Measurements from ENCODE around the gene SYNE2. TPM values are rescaled to one million over a fixed set of nuclear protein-coding genes. Genes with fewer than 3 reads are reported as not detected.
A peak's percentile ranks its signal among the peaks of the same experiment; 100 is the strongest.

The SYNE2 gene
- total RNA-seq, 4 donors from 2014 or later, result 314 to 379 (median 342) TPM

DNA sequence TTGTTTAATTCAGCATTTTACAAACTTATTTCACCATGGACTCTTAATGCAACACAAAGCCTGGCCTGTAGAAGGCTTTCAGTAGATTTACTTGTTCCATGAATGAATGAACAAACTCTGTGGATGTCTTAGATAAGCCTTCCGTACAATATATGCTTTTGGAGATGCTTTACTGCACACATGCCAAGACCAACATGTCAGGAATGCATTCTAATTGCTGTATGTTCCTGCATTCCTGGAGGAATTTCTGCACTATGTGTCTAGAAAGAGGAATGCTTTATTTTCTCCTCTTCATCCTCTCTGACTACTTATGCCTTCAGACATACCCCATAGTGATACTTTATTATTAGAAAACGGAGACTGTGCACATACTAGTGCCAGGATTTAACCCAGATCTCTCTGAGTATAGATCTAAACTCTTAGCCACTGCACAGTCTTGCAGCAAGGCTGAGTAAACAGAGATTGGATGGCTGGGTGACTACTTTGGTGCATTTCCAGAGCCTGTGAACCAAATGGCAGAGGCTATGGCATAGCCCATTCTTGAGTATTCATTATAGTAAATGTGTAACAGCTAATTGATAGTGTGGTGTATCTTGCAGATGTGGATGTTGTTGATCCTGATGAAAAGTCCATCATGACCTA is 108.2 kb downstream of the SYNE2 start:
- intact Hi-C loops (cut with DNase I), result loop anchor here (10.0 kb wide), 1 partner anchor 106 kb away; the partner anchor contains the start of gene SYNE2
- no peak overlapping the region for H3K4me3 ChIP-seq (replicated peaks in 1 of 3)
- no peak for DNase-seq
- H3K36me3 ChIP-seq, result peaks cover 0 to 8% of the 10 kb centered on the region in 2 donors
- H3K27ac ChIP-seq, result peak overlapping the region in 1 of 3 donors; percentile 23
- TF ChIP-seq POLR2A (IDR thresholded peaks at IDR 0.05), result no peak
- TF ChIP-seq, protein P1, sequence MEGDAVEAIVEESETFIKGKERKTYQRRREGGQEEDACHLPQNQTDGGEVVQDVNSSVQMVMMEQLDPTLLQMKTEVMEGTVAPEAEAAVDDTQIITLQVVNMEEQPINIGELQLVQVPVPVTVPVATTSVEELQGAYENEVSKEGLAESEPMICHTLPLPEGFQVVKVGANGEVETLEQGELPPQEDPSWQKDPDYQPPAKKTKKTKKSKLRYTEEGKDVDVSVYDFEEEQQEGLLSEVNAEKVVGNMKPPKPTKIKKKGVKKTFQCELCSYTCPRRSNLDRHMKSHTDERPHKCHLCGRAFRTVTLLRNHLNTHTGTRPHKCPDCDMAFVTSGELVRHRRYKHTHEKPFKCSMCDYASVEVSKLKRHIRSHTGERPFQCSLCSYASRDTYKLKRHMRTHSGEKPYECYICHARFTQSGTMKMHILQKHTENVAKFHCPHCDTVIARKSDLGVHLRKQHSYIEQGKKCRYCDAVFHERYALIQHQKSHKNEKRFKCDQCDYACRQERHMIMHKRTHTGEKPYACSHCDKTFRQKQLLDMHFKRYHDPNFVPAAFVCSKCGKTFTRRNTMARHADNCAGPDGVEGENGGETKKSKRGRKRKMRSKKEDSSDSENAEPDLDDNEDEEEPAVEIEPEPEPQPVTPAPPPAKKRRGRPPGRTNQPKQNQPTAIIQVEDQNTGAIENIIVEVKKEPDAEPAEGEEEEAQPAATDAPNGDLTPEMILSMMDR (IDR thresholded peaks at IDR 0.05), result no peak
- peaks cover 12 to 14% of the 10 kb centered on the region in 2 donors for H3K4me1 ChIP-seq
- no peaks in the 10 kb centered on the region for H3K27me3 ChIP-seq
- H3K9me3 ChIP-seq, result no peaks in the 10 kb centered on the region
- 67 to 75% methylated on average over 2 of the region's 2 CpGs for WGBS, 2 donors

DNA sequence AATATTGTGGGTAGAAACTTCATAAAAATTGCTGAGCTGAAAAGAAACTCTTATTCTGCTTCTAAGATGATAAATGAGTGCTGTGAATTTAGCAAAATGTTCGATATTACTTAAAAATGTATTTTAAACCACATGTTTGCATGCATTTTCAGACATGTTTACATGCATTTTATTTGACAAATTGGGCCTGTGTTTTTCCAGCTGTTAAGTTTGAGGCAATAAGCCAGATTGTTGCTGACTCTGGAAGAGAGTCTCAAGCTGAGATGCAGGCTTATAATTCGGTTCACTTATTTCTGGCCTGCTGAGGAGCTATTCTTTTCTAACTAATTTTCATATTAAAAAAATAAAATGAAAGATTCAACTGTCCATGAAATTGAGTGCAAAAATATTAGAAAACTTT is 110.1 kb downstream of the SYNE2 start:
- H3K27me3 ChIP-seq, result no peaks in the 10 kb centered on the region
- peak overlapping the region; percentile 45 to 66 (median 56) for H3K27ac ChIP-seq
- H3K4me1 ChIP-seq, result peaks cover 12 to 14% of the 10 kb centered on the region in 2 donors
- intact Hi-C loops (cut with DNase I), result loop anchor here (10.0 kb wide), 1 partner anchor 108 kb away; the partner anchor contains the start of gene SYNE2
- H3K36me3 ChIP-seq, result peaks cover 3 to 4% of the 10 kb centered on the region in 2 donors
- TF ChIP-seq, protein P1 (IDR thresholded peaks at IDR 0.05), result no peak
- no peak overlapping the region for H3K4me3 ChIP-seq (replicated peaks in 1 of 3)
- DNase-seq, result no peak
- no peaks in the 10 kb centered on the region for H3K9me3 ChIP-seq
- 53 to 59% methylated on average over 2 of the region's 2 CpGs for WGBS, 2 donors

DNA sequence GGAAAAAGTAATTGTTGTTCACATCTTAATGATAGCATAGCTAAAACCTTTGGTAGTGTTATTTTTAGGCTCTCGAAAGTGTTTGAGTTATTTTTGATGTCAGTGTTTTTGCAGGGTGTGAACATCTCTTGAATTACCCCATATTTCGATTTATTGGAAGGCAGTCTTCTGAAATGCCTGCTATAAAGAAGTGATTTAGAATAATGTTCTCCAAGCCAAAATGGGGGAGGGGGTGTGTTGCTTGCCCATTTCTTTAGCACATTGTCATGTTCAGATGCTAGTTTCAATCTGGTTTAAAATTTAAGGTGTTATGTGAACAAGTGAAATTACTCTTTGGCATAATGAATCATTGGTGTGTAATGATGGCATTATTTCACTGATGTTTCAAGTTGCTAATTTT is 110.6 kb downstream of the SYNE2 start:
- intact Hi-C loops (cut with DNase I), result loop anchor here (10.0 kb wide), 1 partner anchor 109 kb away; the partner anchor contains the start of gene SYNE2

DNA sequence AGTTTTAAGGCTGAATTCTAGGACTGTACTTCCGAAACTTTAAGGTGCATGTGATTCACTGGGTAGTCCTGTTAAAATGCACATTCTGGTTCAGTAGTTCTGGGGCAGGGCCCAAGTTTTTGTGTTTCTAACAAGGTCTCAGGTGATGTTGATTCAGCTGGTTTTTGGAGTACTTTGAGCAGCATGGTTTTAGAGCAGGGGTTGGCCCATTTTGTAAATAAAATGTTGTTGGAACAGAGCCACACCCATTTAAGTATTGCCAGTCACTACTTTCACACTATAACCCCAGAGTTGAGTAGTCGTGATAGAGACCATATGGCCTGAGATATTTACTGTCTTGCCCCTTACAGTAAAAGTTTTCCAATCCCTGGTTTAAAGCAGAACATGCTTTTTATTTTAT is 111.3 kb downstream of the SYNE2 start:
- no peak for TF ChIP-seq POLR2A (IDR thresholded peaks at IDR 0.05)
- TF ChIP-seq, protein P1 (IDR thresholded peaks at IDR 0.05), result no peak
- Histone ChIP-seq H3K27ac (peak overlapping the region; percentile 56 to 66 (median 57)), H3K27me3 (no peaks in the 10 kb centered on the region), H3K4me3 (replicated peaks in 1 of 3) (no peak overlapping the region), H3K36me3 (peaks cover 5 to 6% of the 10 kb centered on the region in 2 donors), H3K4me1 (peaks cover 12 to 14% of the 10 kb centered on the region in 2 donors), H3K9me3 (no peaks in the 10 kb centered on the region)
- DNase-seq, result peak; percentile 71 to 81
- intact Hi-C loops (cut with DNase I), result loop anchor here (10.0 kb wide), 1 partner anchor 109 kb away; the partner anchor contains the start of gene SYNE2
- WGBS, 2 donors, result 34 to 38% methylated on average over 2 of the region's 2 CpGs

More for the DNA sequence above, 110.6 kb downstream of the SYNE2 start:
- Histone ChIP-seq H3K9me3 (no peaks in the 10 kb centered on the region), H3K27me3 (no peaks in the 10 kb centered on the region), H3K4me1 (peaks cover 12 to 14% of the 10 kb centered on the region in 2 donors), H3K27ac (peak overlapping the region; percentile 45 to 66 (median 56)), H3K4me3 (replicated peaks in 1 of 3) (no peak overlapping the region), H3K36me3 (peaks cover 5 to 6% of the 10 kb centered on the region in 2 donors)
- WGBS, 2 donors, result 69 to 70% methylated on average over 2 of the region's 2 CpGs
- no peak for DNase-seq
- TF ChIP-seq, protein P1 (IDR thresholded peaks at IDR 0.05), result no peak
- no peak for TF ChIP-seq POLR2A (IDR thresholded peaks at IDR 0.05)

DNA sequence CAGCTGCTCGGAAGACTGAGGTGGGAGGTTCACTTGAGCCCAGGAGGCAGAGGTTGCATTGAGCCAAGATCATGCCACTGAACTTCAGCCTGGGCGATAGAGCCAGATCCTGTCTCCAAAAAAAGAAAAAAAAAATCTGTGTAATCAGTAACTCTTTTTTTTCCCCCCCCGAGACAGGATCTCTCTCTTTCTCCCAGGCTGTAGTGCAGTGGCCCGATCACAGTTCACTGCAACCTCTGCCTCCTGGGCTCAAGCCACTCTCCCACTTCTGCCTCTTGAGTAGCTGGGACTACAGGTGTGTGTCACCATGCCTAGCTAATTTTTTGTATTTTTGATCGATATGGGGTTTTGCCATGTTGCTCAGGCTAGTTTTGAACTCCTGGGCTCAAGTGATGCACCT is 113.6 kb downstream of the SYNE2 start:
- peaks cover 12 to 14% of the 10 kb centered on the region in 2 donors for H3K4me1 ChIP-seq
- peaks cover 5 to 6% of the 10 kb centered on the region in 2 donors for H3K36me3 ChIP-seq
- no peak for DNase-seq
- TF ChIP-seq, protein P1 (IDR thresholded peaks at IDR 0.05), result no peak
- TF ChIP-seq POLR2A (IDR thresholded peaks at IDR 0.05), result no peak
- 95 to 98% methylated on average over 5 of the region's 5 CpGs for WGBS, 2 donors
- no peaks in the 10 kb centered on the region for H3K27me3 ChIP-seq
- no peak overlapping the region for H3K4me3 ChIP-seq (replicated peaks in 1 of 3)
- intact Hi-C loops (cut with DNase I), result loop anchor here (10.0 kb wide), 1 partner anchor 112 kb away; the partner anchor contains the start of gene SYNE2
- no peak overlapping the region for H3K27ac ChIP-seq
- H3K9me3 ChIP-seq, result no peaks in the 10 kb centered on the region
